HL-60 (cell line): ENCODE data around the gene BICRAL.

Experiments used
- CTCF ChIP-seq: IDR thresholded peaks from one replicate; pipeline ENCODE4 v1.5.1; 2011; ENCODE audit warnings: low read length, control low read depth, inconsistent platforms; ENCODE audit not compliant: insufficient read depth
- REST ChIP-seq: IDR thresholded peaks from 2 replicates; pipeline ENCODE4 v1.6.1; 2012; ENCODE audit warnings: low read depth; ENCODE audit not compliant: insufficient replicate concordance

DNA sequence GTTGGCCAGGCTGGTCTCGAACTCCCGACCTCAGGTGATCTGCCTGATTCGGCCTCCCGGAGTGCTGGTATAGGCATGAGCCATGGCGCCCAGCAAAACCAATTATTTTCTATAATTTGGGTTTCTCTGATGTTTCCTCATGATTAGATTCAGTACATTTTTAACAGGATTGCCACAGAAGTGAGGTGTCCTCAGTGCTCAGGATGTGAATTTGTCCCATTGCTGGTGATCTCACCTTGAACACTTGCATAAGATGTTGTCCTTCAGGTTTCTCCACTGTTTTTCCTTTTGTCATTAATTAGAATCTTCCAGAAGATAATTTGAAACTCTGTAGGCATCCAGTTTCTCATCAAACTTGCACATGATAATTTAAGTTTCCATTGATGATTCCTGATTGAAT lies 52.2 kb downstream of the BICRAL start:
- no peak for TF ChIP-seq CTCF
- no peak for TF ChIP-seq REST
